Head of caudate nucleus (tissue), 42 donors: ENCODE results near the gene UGT1A4.
"Not testable (repeated sequence)": the region's sequence is repeated elsewhere in the genome, so short reads cannot be mapped to it uniquely, and the experiment has no call there.

Source experiments
- DNase-seq, 42 donors: peaks; one replicate each; pipeline versions ENCODE4 v3.0.0 to v3.0.0-alpha.2; 2020 to 2021; ENCODE audit warnings: mixed read lengths in 7 of 42
- intact Hi-C: fragments of 100-400 bp; cut with DNase I; formaldehyde crosslinking; loops from one replicate; pipeline ENCODE4 v1.15.0; 2022

UGT1A4 gene

DNA sequence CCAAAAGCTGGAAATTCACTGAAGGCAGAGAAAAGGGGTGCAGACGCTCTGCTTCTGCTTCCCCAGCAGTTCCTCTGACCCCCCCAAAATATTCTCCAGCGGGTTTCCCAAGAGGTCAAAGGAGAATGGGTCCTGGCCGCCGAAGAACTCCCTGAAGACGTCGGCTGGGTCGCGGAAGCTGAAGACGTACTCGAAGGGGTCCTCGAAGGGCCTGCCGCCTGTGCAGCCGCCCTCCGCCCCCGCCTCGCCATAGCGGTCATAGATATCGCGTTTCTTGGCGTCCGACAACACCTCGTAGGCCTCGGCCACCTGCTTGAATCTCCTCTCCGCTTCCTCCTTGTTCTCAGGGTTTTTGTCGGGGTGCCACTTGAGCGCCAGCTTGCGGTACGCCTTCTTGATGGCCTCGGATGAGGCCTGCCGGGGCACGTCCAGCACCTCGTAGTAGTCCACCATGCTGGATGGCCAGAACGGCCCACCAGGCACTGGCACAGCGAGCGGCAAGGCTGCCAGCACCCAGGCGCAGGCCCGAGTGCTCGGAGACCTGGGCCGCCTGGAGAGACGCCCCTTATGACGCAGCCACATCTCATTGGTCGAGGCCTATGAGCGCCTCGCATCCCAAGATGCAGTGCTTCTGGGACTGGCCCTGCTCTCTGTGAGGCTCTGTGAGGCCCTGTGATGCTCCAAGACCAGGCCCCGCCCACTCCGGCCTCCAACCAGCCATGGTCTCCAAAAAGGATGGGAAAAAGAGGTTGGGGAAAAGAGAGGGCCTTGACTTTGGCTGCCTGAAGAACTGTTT lies 25.1 kb downstream of the UGT1A4 start:
- no peak for DNase-seq
- intact Hi-C loops, result no loop called here

DNA sequence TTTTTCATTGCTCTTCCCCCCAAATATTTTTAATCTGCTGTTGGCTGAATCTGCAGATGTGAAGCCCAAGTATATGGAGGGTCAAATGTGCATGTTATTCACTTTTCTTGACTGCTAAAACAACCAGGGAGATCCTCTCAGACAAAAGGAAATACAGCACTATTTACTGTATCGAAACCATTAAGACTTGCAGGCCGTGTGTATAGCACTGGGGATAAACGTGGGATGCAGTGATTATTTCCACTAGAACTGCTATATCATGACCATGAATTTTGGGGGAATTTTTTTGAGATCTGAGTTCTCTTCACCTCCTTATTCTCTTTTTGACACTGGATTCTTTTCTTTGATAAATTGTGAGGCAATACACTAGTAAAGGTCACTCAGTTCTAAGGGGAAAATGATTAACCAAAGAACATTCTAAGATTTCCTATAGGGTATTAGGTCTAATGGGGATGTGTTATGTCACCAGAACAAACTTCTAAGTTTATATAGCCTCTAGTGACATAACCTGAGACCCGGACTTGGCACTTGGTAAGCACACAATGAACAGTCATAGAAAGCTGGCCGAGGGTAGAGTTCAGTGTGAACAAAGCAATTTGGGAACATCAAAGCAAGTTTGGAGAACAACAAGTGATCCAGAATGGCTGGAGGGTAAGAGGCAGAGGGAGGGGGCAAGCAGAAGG lies 26.7 kb downstream of the UGT1A4 start:
- DNase-seq, result no peak
- intact Hi-C loops, result no loop called here

GRCh38 chr2:233745838-233746237 lies 27.3 kb downstream of the UGT1A4 start:
- DNase-seq, intact Hi-C loops: not testable (repeated sequence)

- DNase-seq, result no peak
- intact Hi-C loops, result no loop called here
Measured at GRCh38 chr2:233746475-233747282, 28.1 kb downstream of the UGT1A4 start.

GRCh38 chr2:233747283-233747544 lies 28.7 kb downstream of the UGT1A4 start:
- intact Hi-C loops, result no loop called here

GRCh38 chr2:233750689-233751088 lies 32.2 kb downstream of the UGT1A4 start:
- intact Hi-C loops, DNase-seq: not testable (repeated sequence)

More at GRCh38 chr2:233747283-233747544, 28.7 kb downstream of the UGT1A4 start:
- DNase-seq, result no peak

DNA sequence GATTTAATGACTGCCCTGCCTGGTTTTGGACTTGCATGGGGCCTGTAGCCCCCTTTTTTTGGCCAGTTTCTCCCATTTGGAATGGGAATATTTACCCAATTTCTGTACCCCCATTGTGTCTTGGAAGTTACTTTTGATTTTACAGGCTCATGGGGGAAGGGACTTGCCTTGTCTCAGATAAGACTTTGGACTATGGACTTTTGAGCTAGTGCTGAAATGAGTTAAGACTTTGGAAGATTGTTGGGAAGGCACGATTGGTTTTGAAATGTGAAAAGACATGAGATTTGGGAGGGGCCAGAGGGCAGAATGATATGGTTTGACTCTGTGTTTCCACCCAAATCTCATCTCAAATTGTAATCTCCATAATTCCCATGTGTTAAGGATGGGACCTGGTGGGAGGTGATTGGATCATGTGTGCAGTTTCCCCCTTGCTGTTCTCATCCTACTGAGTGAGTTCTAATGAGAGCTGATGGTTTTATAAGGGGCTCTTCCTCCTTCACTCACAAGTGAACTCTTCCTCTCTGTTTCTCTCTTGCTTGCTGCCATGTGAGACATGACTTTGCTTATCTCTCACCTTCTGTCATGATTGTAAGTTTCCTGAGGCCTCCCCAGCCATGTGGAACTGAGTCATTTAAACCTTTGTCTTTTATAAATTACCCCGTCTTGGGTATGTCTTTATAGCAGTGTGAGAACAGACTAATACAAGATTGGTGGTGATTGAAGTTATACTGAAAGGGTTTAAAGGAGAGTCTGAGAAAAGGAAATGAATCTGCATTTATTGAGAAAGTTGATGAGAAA lies 32.9 kb downstream of the UGT1A4 start:
- intact Hi-C loops, DNase-seq: not testable (repeated sequence)

DNA sequence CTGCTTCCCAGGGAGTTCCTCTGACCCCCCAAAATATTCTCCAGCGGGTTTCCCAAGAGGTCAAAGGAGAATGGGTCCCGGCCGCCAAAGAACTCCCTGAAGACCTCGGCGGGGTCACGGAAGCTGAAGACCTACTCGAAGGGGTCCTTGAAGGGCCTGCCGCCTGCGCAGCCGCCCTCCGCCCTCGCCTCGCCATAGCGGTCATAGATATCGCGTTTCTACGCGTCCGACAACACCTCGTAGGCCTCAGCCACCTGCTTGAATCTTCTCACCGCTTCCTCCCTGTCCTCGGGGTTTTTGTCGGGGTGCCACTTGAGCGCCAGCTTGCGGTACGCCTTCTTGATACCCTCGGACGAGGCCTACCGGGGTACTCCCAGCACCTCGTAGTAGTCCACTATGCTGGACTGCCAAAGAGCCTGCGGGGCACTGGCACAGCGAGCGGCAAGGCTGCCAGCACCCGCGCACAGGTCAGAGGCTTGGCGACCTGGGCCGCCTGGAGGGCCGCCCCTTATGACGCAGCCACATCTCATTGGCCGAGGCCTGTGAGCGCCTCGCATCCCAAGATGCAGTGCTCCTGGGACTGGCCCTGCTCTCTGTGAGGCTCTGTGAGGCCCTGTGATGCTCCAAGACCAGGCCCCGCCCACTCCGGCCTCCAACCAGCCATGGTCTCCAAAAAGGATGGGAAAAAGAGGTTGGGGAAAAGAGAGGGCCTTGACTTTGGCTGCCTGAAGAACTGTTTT lies 36.5 kb downstream of the UGT1A4 start:
- intact Hi-C loops, result no loop called here
- no peak for DNase-seq

DNA sequence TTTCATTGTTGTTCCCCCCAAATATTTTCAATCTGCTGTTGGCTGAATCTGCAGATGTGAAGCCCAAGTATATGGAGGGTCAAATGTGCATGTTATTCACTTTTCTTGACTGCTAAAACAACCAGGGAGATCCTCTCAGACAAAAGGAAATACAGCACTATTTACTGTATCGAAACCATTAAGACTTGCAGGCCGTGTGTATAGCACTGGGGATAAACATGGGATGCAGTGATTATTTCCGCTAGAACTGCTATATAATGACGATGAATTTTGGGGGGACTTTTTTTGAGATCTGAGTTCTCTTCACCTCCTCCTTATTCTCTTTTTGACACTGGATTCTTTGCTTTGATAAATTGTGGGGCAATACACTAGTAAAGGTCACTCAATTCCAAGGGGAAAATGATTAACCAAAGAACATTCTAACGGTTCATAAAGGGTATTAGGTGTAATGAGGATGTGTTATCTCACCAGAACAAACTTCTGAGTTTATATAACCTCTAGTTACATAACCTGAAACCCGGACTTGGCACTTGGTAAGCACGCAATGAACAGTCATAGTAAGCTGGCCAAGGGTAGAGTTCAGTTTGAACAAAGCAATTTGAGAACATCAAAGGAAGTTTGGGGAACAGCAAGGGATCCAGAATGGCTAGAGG lies 38.0 kb downstream of the UGT1A4 start:
- intact Hi-C loops, result no loop called here
- DNase-seq, result no peak

DNA sequence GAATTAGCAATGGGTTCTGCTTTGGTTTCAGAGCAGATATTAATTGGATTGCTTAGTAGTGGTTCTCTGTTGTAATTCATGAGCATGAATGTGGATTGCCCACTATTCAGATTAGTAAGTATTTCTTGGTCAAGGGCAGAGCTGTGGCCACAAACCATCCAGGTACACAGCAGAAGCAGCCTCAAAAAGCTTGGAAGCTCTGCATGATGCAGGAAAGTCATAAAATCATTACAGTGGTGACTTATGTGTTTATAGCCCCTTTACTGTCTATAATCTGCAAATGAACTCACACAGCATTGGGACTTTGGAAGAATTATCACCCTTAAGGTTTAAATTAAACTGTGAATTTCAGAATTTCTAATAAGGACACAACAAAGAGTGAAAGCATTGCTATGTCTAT lies 39.6 kb downstream of the UGT1A4 start:
- intact Hi-C loops, result no loop called here
- no peak for DNase-seq

GRCh38 chr2:233758849-233759248 lies 40.3 kb downstream of the UGT1A4 start:
- DNase-seq, result no peak
- intact Hi-C loops, result no loop called here

DNA sequence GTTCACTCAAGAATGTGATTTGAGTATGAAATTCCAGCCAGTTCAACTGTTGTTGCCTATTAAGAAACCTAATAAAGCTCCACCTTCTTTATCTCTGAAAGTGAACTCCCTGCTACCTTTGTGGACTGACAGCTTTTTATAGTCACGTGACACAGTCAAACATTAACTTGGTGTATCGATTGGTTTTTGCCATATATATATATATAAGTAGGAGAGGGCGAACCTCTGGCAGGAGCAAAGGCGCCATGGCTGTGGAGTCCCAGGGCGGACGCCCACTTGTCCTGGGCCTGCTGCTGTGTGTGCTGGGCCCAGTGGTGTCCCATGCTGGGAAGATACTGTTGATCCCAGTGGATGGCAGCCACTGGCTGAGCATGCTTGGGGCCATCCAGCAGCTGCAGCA lies 41.5 kb downstream of the UGT1A4 start, which contains the start of gene UGT1A1:
UGT1A1 (plus strand) TSS at position 228 of the 400 bp plus-strand sequence; CDS start at position 246, 18 bp downstream.
- intact Hi-C loops, result no loop called here
- no peak for DNase-seq

DNA sequence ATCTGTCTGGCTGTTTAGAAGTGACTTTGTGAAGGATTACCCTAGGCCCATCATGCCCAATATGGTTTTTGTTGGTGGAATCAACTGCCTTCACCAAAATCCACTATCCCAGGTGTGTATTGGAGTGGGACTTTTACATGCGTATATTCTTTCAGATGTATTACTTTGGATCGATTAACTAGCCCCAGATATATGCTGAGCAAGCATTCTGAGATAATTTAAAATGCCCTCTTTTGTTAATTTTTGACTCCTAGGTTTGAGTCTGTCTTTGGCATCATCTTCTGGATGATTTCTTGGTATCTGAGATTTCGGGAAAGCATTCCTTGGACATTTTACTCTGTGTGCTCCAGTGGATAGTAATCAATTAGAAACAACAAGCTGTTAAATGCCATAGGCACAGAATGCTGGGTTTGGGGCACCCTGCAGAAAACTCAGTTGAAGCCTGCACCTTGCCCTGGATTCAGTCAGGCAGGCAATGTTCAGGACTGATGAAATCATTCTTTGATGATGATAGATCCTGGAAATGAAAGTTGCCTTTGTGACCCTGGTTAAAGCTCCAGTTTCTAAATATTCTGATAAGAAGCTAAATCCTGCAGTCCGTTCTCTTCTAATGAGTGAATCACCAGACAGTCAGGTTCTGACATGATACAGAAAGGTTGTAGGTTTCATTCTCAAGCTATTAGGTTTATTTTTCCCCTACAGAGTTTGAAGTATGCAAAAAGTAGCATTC lies 42.7 kb downstream of the UGT1A4 start:
- intact Hi-C loops, result no loop called here
- no peak for DNase-seq

GRCh38 chr2:233764264-233764663 lies 45.7 kb downstream of the UGT1A4 start:
- DNase-seq, result no peak
- intact Hi-C loops, result no loop called here

GRCh38 chr2:233764761-233765160 lies 46.2 kb downstream of the UGT1A4 start:
- no peak for DNase-seq
- intact Hi-C loops, result no loop called here

DNA sequence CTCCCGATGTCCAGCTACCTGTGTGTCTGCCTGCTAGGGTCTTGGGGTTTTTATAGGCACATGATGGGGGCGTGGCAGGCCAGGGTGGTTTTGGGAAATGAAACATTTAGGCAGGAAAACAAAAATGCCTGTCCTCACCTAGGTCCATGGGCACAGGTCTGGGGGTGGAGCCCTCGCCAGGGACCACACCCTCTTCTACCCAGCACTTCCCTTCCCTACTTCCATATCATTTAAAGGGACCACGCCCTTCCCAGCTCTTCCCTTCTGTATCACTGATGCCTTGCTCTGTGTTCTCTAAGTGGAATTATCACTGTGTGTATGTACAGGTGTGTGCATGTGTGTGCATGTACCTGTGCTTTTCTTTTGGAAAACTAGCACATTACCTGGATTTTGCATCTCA lies 47.9 kb downstream of the UGT1A4 start:
- intact Hi-C loops, result no loop called here
- DNase-seq, result no peak

DNA sequence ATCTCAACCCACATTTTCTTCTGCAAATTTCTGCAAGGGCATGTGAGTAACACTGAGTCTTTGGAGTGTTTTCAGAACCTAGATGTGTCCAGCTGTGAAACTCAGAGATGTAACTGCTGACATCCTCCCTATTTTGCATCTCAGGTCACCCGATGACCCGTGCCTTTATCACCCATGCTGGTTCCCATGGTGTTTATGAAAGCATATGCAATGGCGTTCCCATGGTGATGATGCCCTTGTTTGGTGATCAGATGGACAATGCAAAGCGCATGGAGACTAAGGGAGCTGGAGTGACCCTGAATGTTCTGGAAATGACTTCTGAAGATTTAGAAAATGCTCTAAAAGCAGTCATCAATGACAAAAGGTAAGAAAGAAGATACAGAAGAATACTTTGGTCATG lies 49.5 kb downstream of the UGT1A4 start:
- DNase-seq, result no peak
- intact Hi-C loops, result no loop called here
